PC-3 (cell line): Measurements from ENCODE around the gene MYL10.

Source experiments
- EZH2 ChIP-seq: fragments of 300-600 bp; sonication (generic); IDR thresholded peaks from one replicate; pipeline ENCODE4 v1.6.1; 2017; ENCODE audit warnings: antibody characterized with exemption, mild to moderate bottlenecking, low read length; ENCODE audit not compliant: unreplicated experiment
- TF ChIP-seq, protein P1 (sequence below): fragments of 300-600 bp; sonication (generic); conservative IDR thresholded peaks from 2 replicates; pipeline ENCODE4 v1.5.1; 2017; ENCODE audit warnings: antibody characterized with exemption, low read depth, mild to moderate bottlenecking, low read length

DNA sequence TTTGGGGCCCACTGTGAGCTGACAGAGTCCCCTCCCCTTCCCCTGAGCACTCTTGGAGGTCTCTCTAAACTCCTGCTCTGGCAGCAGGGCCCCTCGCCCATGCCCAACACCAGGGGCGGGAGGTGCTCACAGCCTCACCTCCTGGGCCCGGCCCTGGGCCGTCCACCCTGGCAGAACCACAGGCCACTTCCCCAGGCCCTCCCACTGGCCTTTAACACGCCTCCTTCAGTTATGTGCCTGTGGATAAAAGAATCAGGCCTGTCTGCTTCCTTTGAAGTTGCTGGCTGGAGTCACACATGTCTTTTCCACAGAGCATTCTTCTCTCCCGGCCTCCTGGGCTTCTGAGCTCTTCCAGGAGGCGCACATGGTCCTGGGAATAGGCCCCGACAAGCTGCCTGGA, 10.2 kb downstream of the MYL10 start:
- TF ChIP-seq, protein P1, sequence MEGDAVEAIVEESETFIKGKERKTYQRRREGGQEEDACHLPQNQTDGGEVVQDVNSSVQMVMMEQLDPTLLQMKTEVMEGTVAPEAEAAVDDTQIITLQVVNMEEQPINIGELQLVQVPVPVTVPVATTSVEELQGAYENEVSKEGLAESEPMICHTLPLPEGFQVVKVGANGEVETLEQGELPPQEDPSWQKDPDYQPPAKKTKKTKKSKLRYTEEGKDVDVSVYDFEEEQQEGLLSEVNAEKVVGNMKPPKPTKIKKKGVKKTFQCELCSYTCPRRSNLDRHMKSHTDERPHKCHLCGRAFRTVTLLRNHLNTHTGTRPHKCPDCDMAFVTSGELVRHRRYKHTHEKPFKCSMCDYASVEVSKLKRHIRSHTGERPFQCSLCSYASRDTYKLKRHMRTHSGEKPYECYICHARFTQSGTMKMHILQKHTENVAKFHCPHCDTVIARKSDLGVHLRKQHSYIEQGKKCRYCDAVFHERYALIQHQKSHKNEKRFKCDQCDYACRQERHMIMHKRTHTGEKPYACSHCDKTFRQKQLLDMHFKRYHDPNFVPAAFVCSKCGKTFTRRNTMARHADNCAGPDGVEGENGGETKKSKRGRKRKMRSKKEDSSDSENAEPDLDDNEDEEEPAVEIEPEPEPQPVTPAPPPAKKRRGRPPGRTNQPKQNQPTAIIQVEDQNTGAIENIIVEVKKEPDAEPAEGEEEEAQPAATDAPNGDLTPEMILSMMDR = no peak
- TF ChIP-seq EZH2 = no peak
